Heart right ventricle (tissue), 16 donors: ENCODE measurements around the gene DENND1C. TPM values are rescaled to one million over a fixed set of nuclear protein-coding genes. Genes with fewer than 3 reads are reported as not detected.

ENCODE experiments used
- ATAC-seq, 8 donors: fragments of 200-7000 bp; cut with Tn5 transposase; one replicate each; pipeline ENCODE4 v1.9.1; 2020; ENCODE audit warnings: mild to moderate bottlenecking in 8 of 8, moderate library complexity in 8 of 8, moderate number of reproducible peaks in 1 of 8
- DNase-seq, 2 donors: peaks; one replicate each; pipeline ENCODE4 v3.0.0-alpha.2; 2020
- H3K27ac ChIP-seq, 10 donors: fragments of 200-600 bp; sonication (generic) in 2 of 10; one replicate each; pipeline versions ENCODE4 v1.5.0 to v1.8.0; 2020 to 2022; ENCODE audit warnings: mild to moderate bottlenecking in 3 of 10
- H3K27me3 ChIP-seq, 7 donors: fragments of 200-600 bp; one replicate each; pipeline ENCODE4 v1.8.0; 2021 to 2022; ENCODE audit warnings: mild to moderate bottlenecking in 2 of 7
- H3K36me3 ChIP-seq, 9 donors: fragments of 200-600 bp; sonication (generic) in 1 of 9; one replicate each; pipeline versions ENCODE4 v1.5.0 to v1.8.0; 2020 to 2022; ENCODE audit warnings: mild to moderate bottlenecking in 2 of 9
- H3K4me1 ChIP-seq, 9 donors: fragments of 200-600 bp; sonication (generic) in 1 of 9; one replicate each; pipeline versions ENCODE4 v1.5.0 to v1.8.0; 2020 to 2022; ENCODE audit warnings: mild to moderate bottlenecking in 4 of 9
- H3K4me3 ChIP-seq, 10 donors: fragments of 200-600 bp; sonication (generic) in 2 of 10; one replicate each; pipeline versions ENCODE4 v1.5.0 to v1.8.0; 2020 to 2022; ENCODE audit warnings: mild to moderate bottlenecking in 7 of 10, moderate library complexity in 2 of 10
- H3K9me3 ChIP-seq, 11 donors: fragments of 200-600 bp in 10 of 11; sonication (generic) in 2 of 11; one replicate each; pipeline versions ENCODE4 v1.5.0 to v1.8.0; 2013 to 2022; ENCODE audit warnings: mild to moderate bottlenecking in 2 of 11, control low read depth in 1 of 11, moderate library complexity in 1 of 11
- WGBS, 2 donors: extraction: QIAGEN DNeasy Blood & Tissue Kit; methylation state at CpG; one replicate each; pipeline ENCODE4 v1.1.7; 2013; ENCODE audit warnings: inconsistent platforms in 1 of 2; 5-methylcytosine and 5-hydroxymethylcytosine counted together
- intact Hi-C, 10 donors: fragments of 100-400 bp; cut with DNase I; formaldehyde crosslinking; loops; one replicate each; pipeline versions ENCODE4 v1.11.1 to v1.14.2; 2022
- polyA plus RNA-seq, 2 donors: library from polyadenylated mRNA; stranded (reverse); fragments of 200-250 nt; gene quantifications; one replicate each; pipeline ENCODE4 v1.2.3, GENCODE V29; 2013
- total RNA-seq, 10 donors: library from RNA; stranded (reverse); fragmentation: NEBNext Ultra II Directional in 3 of 10; extraction: Animal tissue kit (Norgen Biotek cat#: 25700) in 3 of 10; gene quantifications; one replicate each; pipeline versions ENCODE4 v1.2.1 to v1.2.4, GENCODE V29; 2021 to 2023
- TF ChIP-seq, protein P1 (sequence below), 9 donors: fragments of 200-600 bp; sonication (generic) in 2 of 9; IDR thresholded peaks; one replicate each; pipeline versions ENCODE4 v1.5.0 to v1.8.0; 2021 to 2022; ENCODE audit warnings: antibody characterized with exemption in 9 of 9, mild to moderate bottlenecking in 5 of 9, moderate library complexity in 1 of 9
- donor health status: Arrhythmogenic right ventricular cardiomyopathy.
- donor health status: ischemic (EF 13 %, LVEDD 7.1; RV severe dilation, severe dysfunction).
- donor health status: healthy with polysubstance abuse.
- donor health status: DM: no; HTN: yes; CAD: no.
- donor health status: DM: no; HTN: no; CAD: no.
- donor health status: ischemic (EF 25% LVEDD 6.9; RV normal size, moderate dysfunction).
- donor health status: ischemic (EF 25% LVEDD 5.7; RV mildly dilated, moderate dysfunction).
- donor health status: healthy.
- donor health status: DM: yes; HTN: yes; CAD: no.
- donor health status: Ischemic cardiomyopathy.
- donor health status: ischemic (EF 35%, LVEDD 5.7; RV mildly dilated, moderate dysfunction).
- donor health status: nonischemic (EF 11% LVEDD 7.7; RV severe dilation, severe dysfunction).
- donor health status: DM: yes; HTN: yes; CAD: no.
- donor health status: PGD.
- donor health status: ischemic (EF 29% LVEDD 5.4; RV normal size, mild dysfunction).
- donor health status: nonischemic (EF 23%, LVEDD 6.1; RV moderate dilation, normal function).

DENND1C gene
- total and polyA plus RNA-seq, 12 donors: 0.09 to 4.0 (median 0.69) TPM

DNA sequence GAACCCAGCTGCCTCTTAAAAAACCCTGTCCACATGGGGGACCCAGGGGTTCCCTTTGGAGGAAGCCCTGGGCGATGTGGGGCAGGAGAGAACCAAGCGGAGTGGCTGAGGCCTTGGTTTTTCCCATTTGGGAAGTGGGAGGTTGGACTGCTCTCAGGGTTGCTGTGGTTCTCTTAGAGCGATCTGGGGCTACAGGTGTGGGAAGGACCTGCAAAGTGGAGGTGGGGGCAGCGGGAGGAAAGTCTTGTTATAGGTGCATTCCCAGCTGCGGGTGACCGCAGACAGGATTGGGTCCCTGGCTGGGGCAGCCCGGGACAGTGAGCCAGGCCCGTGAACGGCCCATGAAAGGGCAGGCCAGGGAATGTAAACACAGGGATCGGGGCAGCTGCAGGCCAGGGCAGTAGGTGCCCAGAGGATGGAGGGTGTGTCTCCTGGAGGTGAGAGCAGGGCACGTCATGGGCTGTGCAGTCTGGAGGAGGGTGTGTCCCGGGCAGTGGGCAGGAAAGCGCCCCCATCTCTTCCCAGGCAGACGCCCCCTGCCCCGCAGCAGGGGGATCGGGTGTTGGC, 22.8 kb downstream of the DENND1C start:
- intact Hi-C loops: no loop called here
- WGBS, 2 donors: 33 to 42% methylated on average over 16 of the region's 16 CpGs
- Histone ChIP-seq H3K9me3 (peaks cover 0 to 14% (median 7%) of the 10 kb centered on the region in 11 donors), H3K4me3 (peak overlapping the region; percentile 61 to 97 (median 72)), H3K36me3 (peaks cover 0 to 36% (median 13%) of the 10 kb centered on the region in 9 donors), H3K4me1 (peaks cover 5 to 23% (median 15%) of the 10 kb centered on the region in 9 donors), H3K27ac (peak overlapping the region in 8 of 10 donors; percentile 33 to 78 (median 57)), H3K27me3 (peaks cover 0 to 19% (median 15%) of the 10 kb centered on the region in 7 donors)
- TF ChIP-seq, protein P1, sequence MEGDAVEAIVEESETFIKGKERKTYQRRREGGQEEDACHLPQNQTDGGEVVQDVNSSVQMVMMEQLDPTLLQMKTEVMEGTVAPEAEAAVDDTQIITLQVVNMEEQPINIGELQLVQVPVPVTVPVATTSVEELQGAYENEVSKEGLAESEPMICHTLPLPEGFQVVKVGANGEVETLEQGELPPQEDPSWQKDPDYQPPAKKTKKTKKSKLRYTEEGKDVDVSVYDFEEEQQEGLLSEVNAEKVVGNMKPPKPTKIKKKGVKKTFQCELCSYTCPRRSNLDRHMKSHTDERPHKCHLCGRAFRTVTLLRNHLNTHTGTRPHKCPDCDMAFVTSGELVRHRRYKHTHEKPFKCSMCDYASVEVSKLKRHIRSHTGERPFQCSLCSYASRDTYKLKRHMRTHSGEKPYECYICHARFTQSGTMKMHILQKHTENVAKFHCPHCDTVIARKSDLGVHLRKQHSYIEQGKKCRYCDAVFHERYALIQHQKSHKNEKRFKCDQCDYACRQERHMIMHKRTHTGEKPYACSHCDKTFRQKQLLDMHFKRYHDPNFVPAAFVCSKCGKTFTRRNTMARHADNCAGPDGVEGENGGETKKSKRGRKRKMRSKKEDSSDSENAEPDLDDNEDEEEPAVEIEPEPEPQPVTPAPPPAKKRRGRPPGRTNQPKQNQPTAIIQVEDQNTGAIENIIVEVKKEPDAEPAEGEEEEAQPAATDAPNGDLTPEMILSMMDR (IDR thresholded peaks at IDR 0.05): no peak
- DNase-seq (no peak), ATAC-seq (peak in 1 of 8 donors; percentile 8)

DNA sequence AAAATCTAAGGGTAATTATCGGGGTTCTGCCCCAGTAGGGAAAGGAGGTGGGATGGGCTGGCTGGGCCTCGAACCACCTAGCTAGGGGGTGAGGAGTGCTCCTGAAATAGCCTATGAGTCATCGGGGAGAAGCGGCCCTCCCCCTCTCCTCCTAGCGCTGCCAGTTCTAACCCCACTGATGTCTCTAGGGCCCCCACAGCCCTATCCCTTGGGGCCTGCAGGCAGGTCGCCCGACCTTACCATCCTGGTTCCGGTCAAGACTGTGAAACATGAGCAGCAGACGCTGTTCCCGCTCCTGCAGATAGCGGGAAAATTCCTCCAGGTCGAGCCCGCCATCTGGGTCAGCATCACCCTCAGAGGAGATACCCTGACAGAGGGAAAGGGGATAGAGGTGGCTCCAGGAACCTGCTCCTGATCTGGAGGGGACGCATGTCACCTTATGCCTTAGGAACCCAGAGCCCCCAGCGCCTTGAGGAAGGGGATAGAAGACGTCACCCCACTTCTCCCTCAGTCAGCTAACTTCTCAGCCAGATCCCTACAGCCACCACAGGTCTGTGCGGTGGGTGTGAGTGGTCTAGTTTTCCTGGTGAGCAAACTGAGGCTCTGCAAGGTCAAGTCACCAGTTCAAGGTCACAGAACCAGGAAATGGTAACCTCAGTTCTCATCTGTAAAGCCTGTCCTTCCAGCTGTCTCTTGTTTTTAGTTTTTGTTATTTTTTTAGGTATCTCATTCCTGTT, 23.5 kb downstream of the DENND1C start:
- no peak for ATAC-seq
- Histone ChIP-seq H3K27ac (peak overlapping the region in 2 of 10 donors; percentile 33 to 38), H3K36me3 (peaks cover 0 to 43% (median 16%) of the 10 kb centered on the region in 9 donors), H3K27me3 (peaks cover 0 to 12% (median 8%) of the 10 kb centered on the region in 7 donors), H3K4me1 (peaks cover 5 to 23% (median 15%) of the 10 kb centered on the region in 9 donors), H3K4me3 (peak overlapping the region in 6 of 10 donors; percentile 61 to 77 (median 72)), H3K9me3 (peaks cover 0 to 21% (median 10%) of the 10 kb centered on the region in 11 donors)
- TF ChIP-seq, protein P1 (IDR thresholded peaks at IDR 0.05): no peak
- WGBS, 2 donors: 78 to 80% methylated on average over 17 of the region's 17 CpGs
- intact Hi-C loops: no loop called here
- DNase-seq: no peak

DNA sequence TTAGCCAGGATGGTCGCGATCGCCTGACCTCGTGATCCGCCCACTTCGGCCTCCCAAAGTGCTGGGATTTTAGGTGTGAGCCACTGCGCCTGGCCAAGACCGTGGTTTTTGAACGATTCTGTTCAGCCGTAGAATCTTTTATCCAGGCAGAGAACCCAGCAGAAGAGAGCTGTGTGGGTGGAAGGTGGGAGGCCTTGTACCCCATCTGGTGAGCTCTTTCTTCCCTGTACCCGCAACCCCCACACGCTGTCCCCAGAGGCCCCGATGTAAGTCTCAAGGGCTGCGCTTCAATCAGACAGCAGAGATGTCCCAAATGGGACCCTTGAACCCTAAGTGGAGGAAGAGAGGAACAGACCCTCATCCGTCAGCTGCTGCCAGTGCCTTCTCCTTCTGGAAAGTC, 25.7 kb downstream of the DENND1C start:
- Histone ChIP-seq H3K4me3 (no peak overlapping the region), H3K4me1 (peaks cover 5 to 23% (median 15%) of the 10 kb centered on the region in 9 donors), H3K36me3 (peaks cover 0 to 62% (median 16%) of the 10 kb centered on the region in 9 donors), H3K9me3 (peaks cover 0 to 24% (median 10%) of the 10 kb centered on the region in 11 donors), H3K27me3 (peaks cover 0 to 10% (median 0%) of the 10 kb centered on the region in 7 donors), H3K27ac (no peak overlapping the region)
- ATAC-seq (no peak), DNase-seq (no peak)
- TF ChIP-seq, protein P1 (IDR thresholded peaks at IDR 0.05): no peak
- intact Hi-C loops: no loop called here
- WGBS, 2 donors: 88 to 96% methylated on average over 15 of the region's 15 CpGs

DNA sequence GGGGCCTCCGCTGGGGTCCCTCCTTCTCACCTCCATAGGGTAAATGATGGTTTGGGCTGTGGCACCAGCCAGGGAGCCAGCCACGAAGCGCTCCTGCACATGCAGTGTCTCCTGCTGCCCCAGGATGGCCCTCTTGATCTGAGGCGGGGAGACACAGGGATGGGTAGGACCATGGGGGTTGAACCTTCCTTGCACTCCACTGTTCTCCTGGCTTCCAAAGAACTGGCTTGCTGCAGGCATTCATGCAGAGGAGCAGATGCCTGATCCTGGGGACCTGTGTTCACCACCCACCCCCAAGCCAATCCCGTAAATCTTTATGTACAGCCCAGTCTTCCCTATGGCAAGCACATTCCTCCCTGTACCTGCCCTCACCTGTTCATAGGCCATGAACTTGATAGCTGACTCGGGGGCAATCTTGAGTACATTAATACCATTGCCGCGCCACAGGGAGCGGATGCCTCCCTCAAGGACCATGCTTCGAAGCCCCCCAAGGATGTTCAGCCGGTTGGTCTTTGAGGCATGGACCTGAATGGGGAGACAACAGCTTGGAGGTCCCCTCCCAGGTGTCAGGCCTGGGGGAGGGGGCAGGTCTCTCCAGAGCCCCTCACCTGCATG, 27.5 kb downstream of the DENND1C start:
- TF ChIP-seq, protein P1 (IDR thresholded peaks at IDR 0.05): no peak
- WGBS, 2 donors: 97% methylated on average over 11 of the region's 11 CpGs
- intact Hi-C loops: no loop called here

More for the DNA sequence above, 27.5 kb downstream of the DENND1C start:
- Histone ChIP-seq H3K9me3 (peaks cover 0 to 24% (median 10%) of the 10 kb centered on the region in 11 donors), H3K27me3 (peaks cover 0 to 3% (median 0%) of the 10 kb centered on the region in 7 donors), H3K27ac (no peak overlapping the region), H3K4me3 (no peak overlapping the region), H3K36me3 (peaks cover 0 to 74% (median 16%) of the 10 kb centered on the region in 9 donors), H3K4me1 (peaks cover 4 to 14% (median 8%) of the 10 kb centered on the region in 9 donors)
- ATAC-seq: no peak
- DNase-seq: no peak
